HG02938 (cell line): ENCODE measurements around the gene FGFR3.
A peak's percentile ranks its signal among the peaks of the same experiment; 100 is the strongest.
"Not testable (repeated sequence)": the region's sequence is repeated elsewhere in the genome, so short reads cannot be mapped to it uniquely, and the experiment has no call there.

Experiments
- ATAC-seq: cut with Tn5 transposase; IDR thresholded peaks from one replicate; pipeline ENCODE4 v1.9.1; 2021; ENCODE audit warnings: mild to moderate bottlenecking, moderate library complexity; ENCODE audit not compliant: unreplicated experiment

Gene FGFR3

GRCh38 chr4:1836650-1837049 lies 43.6 kb downstream of the FGFR3 start:
- ATAC-seq = no peak

- ATAC-seq = no peak
Observed at GRCh38 chr4:1837069-1837468, 44.0 kb downstream of the FGFR3 start.

- no peak for ATAC-seq
Observed at GRCh38 chr4:1839282-1839681, 46.2 kb downstream of the FGFR3 start.

- ATAC-seq = no peak
Observed at GRCh38 chr4:1841201-1841886, 48.3 kb downstream of the FGFR3 start.

GRCh38 chr4:1841887-1842210 lies 48.8 kb downstream of the FGFR3 start:
- ATAC-seq = no peak

- ATAC-seq = no peak
Observed at GRCh38 chr4:1842339-1842895, 49.3 kb downstream of the FGFR3 start.

- no peak for ATAC-seq
Observed at GRCh38 chr4:1842993-1843448, 49.9 kb downstream of the FGFR3 start.

- no peak for ATAC-seq
Observed at GRCh38 chr4:1843852-1844251, 50.8 kb downstream of the FGFR3 start.

- not testable (repeated sequence) for ATAC-seq
Observed at GRCh38 chr4:1844618-1845017, 51.5 kb downstream of the FGFR3 start.

- no peak for ATAC-seq
Observed at GRCh38 chr4:1846580-1846979, 53.5 kb downstream of the FGFR3 start.

GRCh38 chr4:1850276-1850675 lies 57.2 kb downstream of the FGFR3 start:
- no peak for ATAC-seq

- ATAC-seq = no peak
Observed at GRCh38 chr4:1851160-1851559, 58.1 kb downstream of the FGFR3 start.

GRCh38 chr4:1851575-1852410 lies 58.7 kb downstream of the FGFR3 start:
- ATAC-seq = no peak

- ATAC-seq = no peak
Observed at GRCh38 chr4:1852904-1853623, 60.0 kb downstream of the FGFR3 start.

GRCh38 chr4:1854752-1855151 lies 61.7 kb downstream of the FGFR3 start:
- no peak for ATAC-seq

GRCh38 chr4:1855333-1856070 lies 62.4 kb downstream of the FGFR3 start:
- ATAC-seq = peak; percentile 19

GRCh38 chr4:1856071-1856942 lies 63.2 kb downstream of the FGFR3 start, which contains the start of gene LETM1:
Gene LETM1 (minus strand): TSS chr4:1856156. CDS start chr4:1855950, 206 bp downstream.
- peak; percentile 71 for ATAC-seq

- no peak for ATAC-seq
Observed at GRCh38 chr4:1856943-1857699, 64.0 kb downstream of the FGFR3 start.

GRCh38 chr4:1857931-1858330 lies 64.8 kb downstream of the FGFR3 start:
- ATAC-seq = no peak
